ENCODE data around the gene DNAAF5.

Gene DNAAF5

DNA sequence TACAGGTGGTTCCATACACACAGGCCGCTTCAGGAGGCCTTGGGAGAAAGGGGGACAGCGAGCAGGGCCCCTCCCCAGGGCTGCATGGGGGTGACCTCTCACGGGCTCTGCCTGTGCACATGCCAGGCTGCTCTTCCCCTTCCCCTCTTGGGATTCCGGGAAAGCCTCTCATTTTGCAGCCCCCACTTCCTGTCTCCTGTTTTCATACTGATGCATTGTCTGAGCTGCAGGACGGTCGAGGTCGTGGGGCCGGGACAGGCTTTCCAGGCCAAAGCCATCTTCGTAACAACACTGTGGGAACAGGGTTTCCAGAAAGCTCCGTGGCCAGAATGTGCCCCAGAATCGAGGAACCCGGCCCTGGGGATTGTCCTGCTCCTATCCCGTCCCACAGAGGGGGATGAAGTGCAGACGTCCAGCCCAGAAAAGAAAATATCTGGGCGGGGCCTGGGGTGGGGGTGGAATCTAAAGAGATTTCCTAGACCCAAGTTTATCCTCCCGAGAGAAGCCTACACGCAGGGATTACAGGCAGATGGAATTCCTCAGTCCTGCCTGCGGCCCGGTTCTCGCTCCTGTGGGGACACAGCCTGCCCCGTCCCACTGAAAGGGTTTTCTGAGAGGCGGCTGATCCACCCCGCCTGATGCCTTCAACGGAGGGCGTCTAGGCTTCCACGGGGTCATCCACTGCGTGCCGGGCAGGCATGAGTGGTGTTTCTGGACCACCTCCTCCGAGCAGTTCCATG is 29.5 kb upstream of the DNAAF5 start:
- TF ChIP-seq, protein P1, sequence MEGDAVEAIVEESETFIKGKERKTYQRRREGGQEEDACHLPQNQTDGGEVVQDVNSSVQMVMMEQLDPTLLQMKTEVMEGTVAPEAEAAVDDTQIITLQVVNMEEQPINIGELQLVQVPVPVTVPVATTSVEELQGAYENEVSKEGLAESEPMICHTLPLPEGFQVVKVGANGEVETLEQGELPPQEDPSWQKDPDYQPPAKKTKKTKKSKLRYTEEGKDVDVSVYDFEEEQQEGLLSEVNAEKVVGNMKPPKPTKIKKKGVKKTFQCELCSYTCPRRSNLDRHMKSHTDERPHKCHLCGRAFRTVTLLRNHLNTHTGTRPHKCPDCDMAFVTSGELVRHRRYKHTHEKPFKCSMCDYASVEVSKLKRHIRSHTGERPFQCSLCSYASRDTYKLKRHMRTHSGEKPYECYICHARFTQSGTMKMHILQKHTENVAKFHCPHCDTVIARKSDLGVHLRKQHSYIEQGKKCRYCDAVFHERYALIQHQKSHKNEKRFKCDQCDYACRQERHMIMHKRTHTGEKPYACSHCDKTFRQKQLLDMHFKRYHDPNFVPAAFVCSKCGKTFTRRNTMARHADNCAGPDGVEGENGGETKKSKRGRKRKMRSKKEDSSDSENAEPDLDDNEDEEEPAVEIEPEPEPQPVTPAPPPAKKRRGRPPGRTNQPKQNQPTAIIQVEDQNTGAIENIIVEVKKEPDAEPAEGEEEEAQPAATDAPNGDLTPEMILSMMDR (IDR thresholded peaks at IDR 0.05), result no peak
- no peak for TF ChIP-seq ZFX (IDR thresholded peaks at IDR 0.05; ENCODE audit: borderline replicate concordance)

DNA sequence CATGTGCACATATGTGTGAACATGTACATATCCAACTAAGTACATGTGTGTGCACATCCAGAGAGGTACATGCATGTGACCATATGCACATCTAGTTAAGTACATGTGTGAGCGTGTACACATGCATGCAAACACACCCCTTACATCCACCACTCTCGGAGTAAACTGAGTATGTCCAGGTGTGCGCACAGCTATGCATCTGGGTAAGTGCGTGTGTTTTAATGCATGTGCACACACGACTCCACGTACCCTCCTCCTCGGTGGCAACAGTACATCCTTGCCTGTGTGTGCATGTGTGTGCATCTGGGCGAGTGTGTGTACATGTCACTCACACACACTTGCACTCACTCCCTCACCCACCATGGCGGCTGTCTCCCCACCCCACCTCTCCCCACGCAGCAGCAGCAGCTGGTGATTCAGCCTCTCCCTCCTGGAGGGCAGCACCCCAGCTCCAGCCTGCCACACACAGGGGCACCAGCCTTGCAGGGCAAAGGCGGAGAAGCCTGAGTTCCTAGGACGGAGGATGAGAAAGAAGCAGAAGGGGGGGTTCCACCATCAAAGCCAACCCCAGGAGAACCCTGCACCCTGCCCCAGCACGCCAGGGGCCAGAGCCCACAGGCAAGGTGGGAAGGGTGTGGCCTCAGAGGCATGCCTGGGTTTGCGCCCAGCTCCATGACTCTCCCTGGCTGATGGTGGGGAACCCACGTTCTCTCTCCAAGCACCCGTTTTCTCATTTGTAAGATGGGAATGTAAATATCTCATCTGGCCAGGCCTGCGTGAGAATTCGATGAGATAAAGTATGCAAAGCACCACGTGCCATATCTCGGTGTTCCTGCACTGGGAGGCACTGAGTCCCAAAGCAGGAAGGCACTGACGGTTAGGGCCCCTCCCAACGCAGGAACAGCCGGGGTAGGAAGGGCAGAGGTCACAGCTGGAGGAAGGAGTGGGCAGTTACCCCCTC is 27.7 kb upstream of the DNAAF5 start:
- H3K27ac ChIP-seq, result no peak overlapping the region
- TF ChIP-seq ZFX (IDR thresholded peaks at IDR 0.05; ENCODE audit: borderline replicate concordance), result no peak
- TF ChIP-seq, protein P1 (IDR thresholded peaks at IDR 0.05), result no peak

More for the DNA sequence above, 29.5 kb upstream of the DNAAF5 start:
- no peak overlapping the region for H3K27ac ChIP-seq

DNA sequence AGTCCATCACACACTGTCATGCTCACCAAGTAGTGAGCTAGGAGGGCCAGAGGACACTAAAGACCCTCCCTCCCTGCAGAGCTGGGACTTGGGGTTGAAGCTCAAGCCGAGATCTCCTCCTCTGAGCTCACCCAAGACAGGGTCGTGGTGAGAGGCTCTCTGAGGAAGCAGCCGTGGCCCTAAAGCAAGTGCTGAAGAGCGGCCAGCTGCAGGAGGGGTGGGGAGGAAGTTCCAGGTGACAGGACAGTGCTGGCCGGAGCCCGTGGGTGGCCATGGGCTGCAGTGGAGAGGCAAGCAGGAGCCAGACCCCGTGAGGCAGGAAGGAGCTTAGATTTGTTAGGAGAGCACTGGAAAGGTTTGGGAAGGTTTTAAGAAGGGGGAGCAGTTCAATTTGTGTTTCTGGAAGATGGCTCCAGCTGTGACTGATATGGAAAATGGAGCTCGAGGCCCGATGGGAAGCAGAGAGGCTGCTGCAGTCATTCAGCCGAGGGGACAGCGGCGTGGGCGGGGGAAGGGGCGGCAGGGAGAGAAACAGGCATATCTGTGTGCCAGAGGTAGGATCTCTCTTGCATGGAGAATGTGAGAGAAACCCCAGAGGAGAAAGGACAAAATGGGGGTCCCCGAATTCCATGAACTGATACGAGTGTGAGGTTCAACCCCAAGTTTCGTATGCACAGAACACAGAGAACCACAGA is 26.9 kb upstream of the DNAAF5 start:
- H3K27ac ChIP-seq, result no peak overlapping the region
- no peak for TF ChIP-seq ZFX (IDR thresholded peaks at IDR 0.05; ENCODE audit: borderline replicate concordance)
- TF ChIP-seq, protein P1 (IDR thresholded peaks at IDR 0.05), result no peak

DNA sequence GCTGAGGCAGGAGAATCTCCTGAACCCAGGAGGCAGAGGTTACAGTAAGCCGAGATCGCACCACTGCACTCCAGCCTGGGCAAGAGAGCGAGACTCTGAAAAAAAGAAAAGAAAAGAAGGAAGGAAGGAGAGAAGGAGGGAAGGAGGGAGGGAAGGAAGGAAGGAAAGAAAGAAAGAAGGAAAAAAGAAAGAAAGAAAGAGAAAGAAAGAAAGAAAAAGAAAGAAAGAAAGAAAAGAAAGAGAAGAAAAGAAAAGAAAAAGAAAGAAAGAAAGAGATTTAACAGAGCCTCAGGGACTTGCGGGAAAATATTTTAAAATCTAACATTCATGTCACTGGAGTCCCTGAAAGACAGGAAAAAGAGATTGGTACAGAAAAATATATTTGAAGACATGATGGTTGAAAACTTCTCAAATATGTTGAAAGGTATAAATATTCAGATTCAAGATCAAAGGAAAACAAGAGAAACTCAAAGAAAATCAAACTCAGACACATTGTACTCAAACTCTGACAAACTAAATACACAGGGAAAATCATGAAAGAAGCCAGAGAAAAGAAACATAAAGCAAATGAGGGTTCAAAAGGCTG is 25.3 kb upstream of the DNAAF5 start:
- no peak for TF ChIP-seq ZFX (IDR thresholded peaks at IDR 0.05; ENCODE audit: borderline replicate concordance)
- TF ChIP-seq, protein P1 (IDR thresholded peaks at IDR 0.05), result no peak
- H3K27ac ChIP-seq, result no peak overlapping the region

DNA sequence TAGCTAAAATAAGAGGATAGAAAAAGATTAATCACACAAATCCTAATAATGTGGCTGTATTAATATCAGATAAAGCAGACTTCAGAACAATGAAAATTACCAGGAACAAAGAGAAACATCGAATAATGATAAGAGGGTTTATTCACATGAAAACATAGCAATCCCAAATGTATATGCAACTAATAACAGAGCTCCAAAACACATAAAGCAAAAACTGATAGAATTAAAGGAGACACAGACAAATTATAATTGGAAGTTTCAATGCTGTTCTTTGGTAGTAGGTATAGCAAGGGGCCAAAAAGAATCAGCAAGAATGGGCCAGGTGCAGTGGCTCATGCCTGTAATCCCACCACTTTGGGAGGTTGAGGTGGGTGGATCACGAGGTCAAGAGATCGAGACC is 23.4 kb upstream of the DNAAF5 start:
- H3K27ac ChIP-seq, result no peak overlapping the region
- TF ChIP-seq, protein P1 (IDR thresholded peaks at IDR 0.05), result no peak
- no peak for TF ChIP-seq ZFX (IDR thresholded peaks at IDR 0.05; ENCODE audit: borderline replicate concordance)

DNA sequence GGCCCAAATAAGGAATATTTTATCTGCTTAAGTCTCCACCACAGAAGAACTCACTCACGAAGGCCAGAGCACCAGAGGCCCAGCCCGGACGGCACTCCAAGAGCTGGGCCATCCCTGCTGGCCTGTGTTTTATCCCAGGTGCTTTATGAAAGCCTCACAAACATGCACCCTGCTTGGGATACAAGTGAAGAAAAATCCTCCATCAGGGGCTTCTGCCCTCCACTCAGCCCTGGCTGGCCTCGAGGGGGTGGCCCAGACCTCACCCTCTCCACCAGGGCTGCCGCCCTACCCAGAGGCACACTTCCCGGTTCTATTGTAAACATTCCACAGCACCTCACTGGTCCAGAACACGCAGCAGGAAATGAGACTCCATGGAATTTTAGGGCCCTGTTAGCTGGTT is 19.8 kb upstream of the DNAAF5 start:
- TF ChIP-seq ZFX (IDR thresholded peaks at IDR 0.05; ENCODE audit: borderline replicate concordance), result no peak
- TF ChIP-seq, protein P1 (IDR thresholded peaks at IDR 0.05), result no peak
- no peak overlapping the region for H3K27ac ChIP-seq
